T-helper 2 cell treated with Interferon-gamma antibody and Interleukin-4, amounts not matched to agents 5 μg/mL and 100 μg/mL, for 36 hours (primary cell): ENCODE results near the gene PEPD.
"Not testable (repeated sequence)": the region's sequence is repeated elsewhere in the genome, so short reads cannot be mapped to it uniquely, and the experiment has no call there.

Source experiments
- DNase-seq: peaks from one replicate; pipeline ENCODE4 v3.0.0; 2021; ENCODE audit warnings: low spot score
- H3K27ac Mint-ChIP-seq: one replicate; pipeline ENCODE4 v1.8.0; 2021; ENCODE audit warnings: mild to moderate bottlenecking, mixed read lengths
- H3K27me3 Mint-ChIP-seq: one replicate; pipeline ENCODE4 v1.8.0; 2021; ENCODE audit warnings: low read depth, mixed read lengths
- H3K36me3 Mint-ChIP-seq: one replicate; pipeline ENCODE4 v1.8.0; 2021; ENCODE audit warnings: low read depth, mixed read lengths
- H3K4me1 Mint-ChIP-seq: one replicate; pipeline ENCODE4 v1.8.0; 2021; ENCODE audit warnings: low read depth, mixed read lengths
- H3K4me3 Mint-ChIP-seq: one replicate; pipeline ENCODE4 v1.8.0; 2022; ENCODE audit warnings: mild to moderate bottlenecking, moderate library complexity, mixed read lengths
- H3K9me3 Mint-ChIP-seq: one replicate; pipeline ENCODE4 v1.8.0; 2021; ENCODE audit warnings: mixed read lengths

The PEPD gene

GRCh38 chr19:33490596-33490995 is 31.0 kb downstream of the PEPD start:
- not testable (repeated sequence) for H3K4me1 Mint-ChIP-seq, H3K9me3 Mint-ChIP-seq, H3K27ac Mint-ChIP-seq, DNase-seq, H3K27me3 Mint-ChIP-seq, H3K4me3 Mint-ChIP-seq, H3K36me3 Mint-ChIP-seq

- Mint-ChIP-seq H3K4me3 (no peak overlapping the region), H3K27me3 (no peaks in the 10 kb centered on the region), H3K36me3 (no peaks in the 10 kb centered on the region), H3K9me3 (no peaks in the 10 kb centered on the region), H3K27ac (no peak overlapping the region), H3K4me1 (no peaks in the 10 kb centered on the region)
- DNase-seq = no peak
Observed at GRCh38 chr19:33490041-33490451, 31.5 kb downstream of the PEPD start.

GRCh38 chr19:33488826-33489225 is 32.8 kb downstream of the PEPD start:
- Mint-ChIP-seq H3K27me3 (no peaks in the 10 kb centered on the region), H3K36me3 (no peaks in the 10 kb centered on the region), H3K4me1 (no peaks in the 10 kb centered on the region), H3K27ac (no peak overlapping the region), H3K4me3 (no peak overlapping the region), H3K9me3 (no peaks in the 10 kb centered on the region)
- DNase-seq = no peak

GRCh38 chr19:33487901-33488800 is 33.4 kb downstream of the PEPD start:
- peaks cover 2% of the 10 kb centered on the region for H3K9me3 Mint-ChIP-seq
- DNase-seq = no peak
- no peaks in the 10 kb centered on the region for H3K4me1 Mint-ChIP-seq
- H3K36me3 Mint-ChIP-seq = no peaks in the 10 kb centered on the region
- no peak overlapping the region for H3K4me3 Mint-ChIP-seq
- no peak overlapping the region for H3K27ac Mint-ChIP-seq
- H3K27me3 Mint-ChIP-seq = no peaks in the 10 kb centered on the region

- no peak for DNase-seq
- H3K36me3 Mint-ChIP-seq = no peaks in the 10 kb centered on the region
- no peaks in the 10 kb centered on the region for H3K27me3 Mint-ChIP-seq
- H3K4me3 Mint-ChIP-seq = no peak overlapping the region
- H3K4me1 Mint-ChIP-seq = no peaks in the 10 kb centered on the region
- peaks cover 11% of the 10 kb centered on the region for H3K9me3 Mint-ChIP-seq
- no peak overlapping the region for H3K27ac Mint-ChIP-seq
Observed at GRCh38 chr19:33486936-33487811, 34.4 kb downstream of the PEPD start.

- no peak overlapping the region for H3K4me3 Mint-ChIP-seq
- H3K4me1 Mint-ChIP-seq = no peaks in the 10 kb centered on the region
- no peaks in the 10 kb centered on the region for H3K36me3 Mint-ChIP-seq
- H3K27ac Mint-ChIP-seq = no peak overlapping the region
- peaks cover 11% of the 10 kb centered on the region for H3K9me3 Mint-ChIP-seq
- H3K27me3 Mint-ChIP-seq = no peaks in the 10 kb centered on the region
- DNase-seq = no peak
Observed at GRCh38 chr19:33486407-33486806, 35.2 kb downstream of the PEPD start.

GRCh38 chr19:33484226-33484774 is 37.3 kb downstream of the PEPD start:
- no peak for DNase-seq
- Mint-ChIP-seq H3K4me1 (no peaks in the 10 kb centered on the region), H3K27ac (no peak overlapping the region), H3K4me3 (no peak overlapping the region), H3K36me3 (no peaks in the 10 kb centered on the region), H3K9me3 (peaks cover 16% of the 10 kb centered on the region), H3K27me3 (no peaks in the 10 kb centered on the region)

GRCh38 chr19:33482476-33482875 is 39.1 kb downstream of the PEPD start:
- Mint-ChIP-seq H3K27ac (no peak overlapping the region), H3K36me3 (no peaks in the 10 kb centered on the region), H3K27me3 (no peaks in the 10 kb centered on the region), H3K4me3 (no peak overlapping the region), H3K4me1 (no peaks in the 10 kb centered on the region), H3K9me3 (peaks cover 16% of the 10 kb centered on the region)
- no peak for DNase-seq

GRCh38 chr19:33481863-33482262 is 39.7 kb downstream of the PEPD start:
- DNase-seq = no peak
- peaks cover 16% of the 10 kb centered on the region for H3K9me3 Mint-ChIP-seq
- no peaks in the 10 kb centered on the region for H3K36me3 Mint-ChIP-seq
- no peak overlapping the region for H3K27ac Mint-ChIP-seq
- no peaks in the 10 kb centered on the region for H3K27me3 Mint-ChIP-seq
- H3K4me1 Mint-ChIP-seq = no peaks in the 10 kb centered on the region
- H3K4me3 Mint-ChIP-seq = no peak overlapping the region

GRCh38 chr19:33479570-33479969 is 42.0 kb downstream of the PEPD start:
- not testable (repeated sequence) for DNase-seq, H3K4me3 Mint-ChIP-seq, H3K27me3 Mint-ChIP-seq, H3K27ac Mint-ChIP-seq, H3K36me3 Mint-ChIP-seq, H3K4me1 Mint-ChIP-seq
- H3K9me3 Mint-ChIP-seq = peaks cover 16% of the 10 kb centered on the region

- Mint-ChIP-seq H3K4me1 (no peaks in the 10 kb centered on the region), H3K4me3 (no peak overlapping the region), H3K27me3 (no peaks in the 10 kb centered on the region), H3K36me3 (no peaks in the 10 kb centered on the region), H3K9me3 (peaks cover 10% of the 10 kb centered on the region), H3K27ac (no peak overlapping the region)
- no peak for DNase-seq
Observed at GRCh38 chr19:33477781-33478180, 43.8 kb downstream of the PEPD start.

GRCh38 chr19:33476151-33476707 is 45.4 kb downstream of the PEPD start:
- H3K4me3 Mint-ChIP-seq = no peak overlapping the region
- no peaks in the 10 kb centered on the region for H3K27me3 Mint-ChIP-seq
- no peak for DNase-seq
- H3K4me1 Mint-ChIP-seq = no peaks in the 10 kb centered on the region
- peaks cover 5% of the 10 kb centered on the region for H3K9me3 Mint-ChIP-seq
- H3K27ac Mint-ChIP-seq = no peak overlapping the region
- H3K36me3 Mint-ChIP-seq = no peaks in the 10 kb centered on the region

- no peaks in the 10 kb centered on the region for H3K9me3 Mint-ChIP-seq
- DNase-seq = no peak
Observed at GRCh38 chr19:33473653-33474305, 47.8 kb downstream of the PEPD start.

More at GRCh38 chr19:33473653-33474305, 47.8 kb downstream of the PEPD start:
- Mint-ChIP-seq H3K27me3 (no peaks in the 10 kb centered on the region), H3K4me1 (peaks cover 4% of the 10 kb centered on the region), H3K4me3 (no peak overlapping the region), H3K27ac (no peak overlapping the region), H3K36me3 (no peaks in the 10 kb centered on the region)
